HG03135 (cell line): ENCODE data around the gene PIM2.
"Not testable (repeated sequence)": the region's sequence is repeated elsewhere in the genome, so short reads cannot be mapped to it uniquely, and the experiment has no call there.

ENCODE experiments used
- ATAC-seq: cut with Tn5 transposase; IDR thresholded peaks from one replicate; pipeline ENCODE4 v1.9.1; 2021; ENCODE audit warnings: mild to moderate bottlenecking, moderate library complexity; ENCODE audit not compliant: unreplicated experiment

Gene PIM2

GRCh38 chrX:48883729-48884128 lies 35.1 kb downstream of the PIM2 start:
- no peak for ATAC-seq

- ATAC-seq = not testable (repeated sequence)
These were observed 41.9 kb downstream of the PIM2 start for GRCh38 chrX:48876944-48877343.

- ATAC-seq = not testable (repeated sequence)
These were observed 46.8 kb downstream of the PIM2 start for GRCh38 chrX:48872017-48872416.

- no peak for ATAC-seq
These were observed 54.6 kb downstream of the PIM2 start for GRCh38 chrX:48864210-48864609.
